Ishikawa (cell line): Measurements from ENCODE around the gene HYPK.
A peak's percentile ranks its signal among the peaks of the same experiment; 100 is the strongest.

Source experiments
- CEBPB ChIP-seq: IDR thresholded peaks from 2 replicates; pipeline ENCODE4 v1.6.1; 2012
- CREB1 ChIP-seq: IDR thresholded peaks from 2 replicates; pipeline ENCODE4 v1.6.1; 2012; ENCODE audit warnings: low read depth
- EGR1 ChIP-seq: IDR thresholded peaks from 2 replicates; pipeline ENCODE4 v1.6.1; 2012
- EP300 ChIP-seq: IDR thresholded peaks from 2 replicates; pipeline ENCODE4 v1.6.1; 2012; ENCODE audit warnings: borderline replicate concordance
- FOXM1 ChIP-seq: IDR thresholded peaks from 2 replicates; pipeline ENCODE4 v1.6.1; 2012; ENCODE audit warnings: low read depth, borderline replicate concordance
- MAX ChIP-seq: IDR thresholded peaks from 2 replicates; pipeline ENCODE4 v1.6.1; 2012
- NFIC ChIP-seq: IDR thresholded peaks from 2 replicates; pipeline ENCODE4 v1.6.1; 2012
- RAD21 ChIP-seq: IDR thresholded peaks from 2 replicates; pipeline ENCODE4 v1.6.1; 2012; ENCODE audit warnings: low read depth
- REST ChIP-seq: IDR thresholded peaks from 2 replicates; pipeline ENCODE4 v1.6.1; 2012; ENCODE audit warnings: low read depth, mild to moderate bottlenecking
- TAF1 ChIP-seq: IDR thresholded peaks from 2 replicates; pipeline ENCODE4 v1.6.1; 2012; ENCODE audit warnings: low read depth, mild to moderate bottlenecking
- TCF12 ChIP-seq: IDR thresholded peaks from 2 replicates; pipeline ENCODE4 v1.6.1; 2012; ENCODE audit warnings: low read depth
- TEAD4 ChIP-seq: IDR thresholded peaks from 2 replicates; pipeline ENCODE4 v1.6.1; 2012
- USF1 ChIP-seq: IDR thresholded peaks from 2 replicates; pipeline ENCODE4 v1.6.1; 2012
- YY1 ChIP-seq: IDR thresholded peaks from 2 replicates; pipeline ENCODE4 v1.6.1; 2012; ENCODE audit warnings: low read depth
- ZBTB7A ChIP-seq: IDR thresholded peaks from 2 replicates; pipeline ENCODE4 v1.6.1; 2012; ENCODE audit warnings: low read depth

HYPK gene

GRCh38 chr15:43772624-43773023 lies 27.8 kb upstream of the HYPK start:
- TF ChIP-seq EP300 = no peak
- no peak for TF ChIP-seq USF1
- no peak for TF ChIP-seq REST
- TF ChIP-seq FOXM1 = no peak
- no peak for TF ChIP-seq CEBPB
- TF ChIP-seq RAD21 = no peak
- no peak for TF ChIP-seq NFIC
- TF ChIP-seq ZBTB7A = no peak
- TF ChIP-seq EGR1 = no peak
- TF ChIP-seq MAX = no peak
- TF ChIP-seq TAF1 = no peak
- no peak for TF ChIP-seq TCF12
- TF ChIP-seq TEAD4 = no peak
- TF ChIP-seq CREB1 = no peak
- TF ChIP-seq YY1 = no peak

- no peak for TF ChIP-seq REST
- TF ChIP-seq CEBPB = no peak
- TF ChIP-seq TCF12 = no peak
- no peak for TF ChIP-seq NFIC
- no peak for TF ChIP-seq ZBTB7A
- TF ChIP-seq YY1 = no peak
- no peak for TF ChIP-seq MAX
- no peak for TF ChIP-seq TAF1
- TF ChIP-seq FOXM1 = no peak
- no peak for TF ChIP-seq RAD21
Measured at GRCh38 chr15:43774062-43774461, 26.3 kb upstream of the HYPK start.

- TF ChIP-seq USF1 (peak; percentile 53), FOXM1 (no peak), RAD21 (peak; percentile 17; the same call in 1 of the 2 replicates), NFIC (0 out of 2 replicates have a peak, but pooled peaks have one; percentile 33), CREB1 (no peak), CEBPB (no peak), MAX (peak; percentile 68)
Measured at GRCh38 chr15:43775411-43775965, 24.9 kb upstream of the HYPK start.

- no peak for TF ChIP-seq TCF12
- TF ChIP-seq EP300 = no peak
- TF ChIP-seq MAX = no peak
- TF ChIP-seq EGR1 = no peak
- no peak for TF ChIP-seq ZBTB7A
- no peak for TF ChIP-seq REST
- TF ChIP-seq RAD21 = no peak
- TF ChIP-seq CREB1 = no peak
- no peak for TF ChIP-seq CEBPB
- TF ChIP-seq FOXM1 = no peak
- TF ChIP-seq TAF1 = no peak
- TF ChIP-seq YY1 = no peak
- no peak for TF ChIP-seq TEAD4
Measured at GRCh38 chr15:43776101-43776717, 24.2 kb upstream of the HYPK start.
